ENCODE measurements around the gene DNAAF8. TPM values are rescaled to one million over a fixed set of nuclear protein-coding genes. Genes with fewer than 3 reads are reported as not detected.

The DNAAF8 gene
- total and polyA plus RNA-seq, 4 donors: 4.3 to 11.3 (median 5.0) TPM

- Histone ChIP-seq H3K9ac (ENCODE audit: insufficient read depth in 1 of 2, low read length in 2 of 2) (no peak overlapping the region), H3K36me3 (ENCODE audit: control insufficient read depth in 4 of 4, insufficient read depth in 4 of 4, low read length in 4 of 4) (peaks cover 8 to 59% (median 29%) of the 10 kb centered on the region in 4 donors), H3K4me1 (ENCODE audit: control insufficient read depth in 5 of 5, insufficient read depth in 5 of 5, low read length in 5 of 5) (peaks cover 0 to 25% (median 8%) of the 10 kb centered on the region in 5 donors), H3K4me3 (no peak overlapping the region), H3K9me3 (ENCODE audit: control insufficient read depth in 4 of 4, insufficient read depth in 3 of 4, low read length in 3 of 4) (no peaks in the 10 kb centered on the region), H3K27ac (ENCODE audit: low read depth in 1 of 2, low read length in 1 of 2) (no peak overlapping the region), H3K27me3 (ENCODE audit: control insufficient read depth in 3 of 3, insufficient read depth in 3 of 3, low read length in 2 of 3) (no peaks in the 10 kb centered on the region)
- 85 to 91% methylated on average over 32 to 33 of the region's 33 CpGs for WGBS, 2 donors
- DNase-seq (no peak), ATAC-seq (ENCODE audit: insufficient read depth, low FRiP score) (no peak)
- no peak for TF ChIP-seq CTCF (IDR thresholded peaks at IDR 0.05; ENCODE audit: control extremely low read depth, extremely low read depth)
Observed at GRCh38 chr16:4696905-4697847, 37.2 kb upstream of the DNAAF8 start.

GRCh38 chr16:4697848-4698291, 36.5 kb upstream of the DNAAF8 start:
- WGBS, 2 donors: 74 to 86% methylated on average over 9 of the region's 9 CpGs
- TF ChIP-seq CTCF (IDR thresholded peaks at IDR 0.05; ENCODE audit: control extremely low read depth, extremely low read depth): no peak
- Histone ChIP-seq H3K36me3 (ENCODE audit: control insufficient read depth in 4 of 4, insufficient read depth in 4 of 4, low read length in 4 of 4) (peaks cover 8 to 63% (median 29%) of the 10 kb centered on the region in 4 donors), H3K27me3 (ENCODE audit: control insufficient read depth in 3 of 3, insufficient read depth in 3 of 3, low read length in 2 of 3) (no peaks in the 10 kb centered on the region), H3K27ac (ENCODE audit: low read depth in 1 of 2, low read length in 1 of 2) (no peak overlapping the region), H3K4me1 (ENCODE audit: control insufficient read depth in 5 of 5, insufficient read depth in 5 of 5, low read length in 5 of 5) (peaks cover 0 to 21% (median 6%) of the 10 kb centered on the region in 5 donors), H3K9me3 (ENCODE audit: control insufficient read depth in 4 of 4, insufficient read depth in 3 of 4, low read length in 3 of 4) (no peaks in the 10 kb centered on the region), H3K9ac (ENCODE audit: insufficient read depth in 1 of 2, low read length in 2 of 2) (no peak overlapping the region), H3K4me3 (no peak overlapping the region)
- DNase-seq (no peak), ATAC-seq (ENCODE audit: insufficient read depth, low FRiP score) (no peak)

GRCh38 chr16:4698321-4699045, 35.9 kb upstream of the DNAAF8 start:
- Histone ChIP-seq H3K9ac (ENCODE audit: insufficient read depth in 1 of 2, low read length in 2 of 2) (no peak overlapping the region), H3K36me3 (ENCODE audit: control insufficient read depth in 4 of 4, insufficient read depth in 4 of 4, low read length in 4 of 4) (peaks cover 8 to 63% (median 29%) of the 10 kb centered on the region in 4 donors), H3K4me3 (no peak overlapping the region), H3K4me1 (ENCODE audit: control insufficient read depth in 5 of 5, insufficient read depth in 5 of 5, low read length in 5 of 5) (peaks cover 0 to 17% (median 6%) of the 10 kb centered on the region in 5 donors), H3K9me3 (ENCODE audit: control insufficient read depth in 4 of 4, insufficient read depth in 3 of 4, low read length in 3 of 4) (no peaks in the 10 kb centered on the region), H3K27ac (ENCODE audit: low read depth in 1 of 2, low read length in 1 of 2) (no peak overlapping the region), H3K27me3 (ENCODE audit: control insufficient read depth in 3 of 3, insufficient read depth in 3 of 3, low read length in 2 of 3) (no peaks in the 10 kb centered on the region)
- ATAC-seq (ENCODE audit: insufficient read depth, low FRiP score): no peak
- no peak for TF ChIP-seq CTCF (IDR thresholded peaks at IDR 0.05; ENCODE audit: control extremely low read depth, extremely low read depth)
- 94 to 95% methylated on average over 35 to 36 of the region's 36 CpGs for WGBS, 2 donors
- no peak for DNase-seq

Measured in lung (tissue), 12 donors.